NCI-H1417 treated with DMSO at 0.1 percent for 48 hours (cell line): ENCODE results near the gene CA9.

Source experiments
- DNase-seq: peaks from one replicate; lab custom pipeline; 2025; lab: John Stamatoyannopoulos, UW

CA9 gene

GRCh38 chr9:35691757-35692301 is 18.1 kb downstream of the CA9 start:
- DNase-seq, result no peak

DNA sequence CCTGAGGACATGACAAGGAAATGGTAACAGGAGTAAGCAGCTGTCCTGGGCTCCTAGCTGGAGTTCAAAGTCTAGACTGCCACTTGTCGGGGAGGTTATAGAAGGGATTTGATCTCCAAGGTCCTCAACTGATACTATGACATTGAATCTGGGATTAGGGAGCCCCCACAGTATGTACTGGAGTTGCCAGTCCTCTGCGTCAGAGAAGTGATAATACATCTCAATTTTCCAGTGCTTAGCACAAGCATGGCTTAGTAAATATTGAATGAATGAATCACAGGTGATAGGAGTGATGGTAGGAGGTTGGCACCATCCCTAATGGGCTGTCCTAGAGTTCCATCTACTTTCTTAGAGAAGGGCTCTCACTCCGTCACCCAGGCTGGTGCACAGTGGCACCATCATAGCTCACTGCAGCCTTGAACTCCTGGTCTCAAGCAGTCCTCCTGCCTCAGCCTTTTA is 22.2 kb downstream of the CA9 start:
- no peak for DNase-seq

- DNase-seq, result no peak
Measured at GRCh38 chr9:35696520-35697215, 22.9 kb downstream of the CA9 start.

- no peak for DNase-seq
Measured at GRCh38 chr9:35697486-35697885, 23.8 kb downstream of the CA9 start.

- DNase-seq, result no peak
Measured at GRCh38 chr9:35698231-35698630, 24.5 kb downstream of the CA9 start.

DNA sequence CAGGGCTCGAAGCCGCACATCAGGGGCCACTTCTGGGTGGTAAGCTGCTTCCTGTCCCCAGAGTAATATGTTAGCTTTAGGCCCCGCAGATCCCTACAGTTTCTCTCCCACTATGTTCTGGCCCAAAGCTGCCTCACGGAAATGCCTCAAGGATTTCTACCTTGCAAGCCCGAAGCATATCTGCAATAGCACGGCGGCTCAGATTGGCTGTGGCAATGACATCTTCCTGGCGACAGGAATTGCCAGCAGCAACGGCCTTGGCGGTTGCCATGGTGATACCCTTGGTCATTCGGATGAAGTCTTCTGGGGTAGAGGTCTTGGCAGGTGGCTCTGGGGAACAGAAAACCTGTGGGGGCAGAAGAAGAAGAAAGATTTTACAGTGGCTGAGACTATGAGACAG is 26.3 kb downstream of the CA9 start:
- no peak for DNase-seq

DNA sequence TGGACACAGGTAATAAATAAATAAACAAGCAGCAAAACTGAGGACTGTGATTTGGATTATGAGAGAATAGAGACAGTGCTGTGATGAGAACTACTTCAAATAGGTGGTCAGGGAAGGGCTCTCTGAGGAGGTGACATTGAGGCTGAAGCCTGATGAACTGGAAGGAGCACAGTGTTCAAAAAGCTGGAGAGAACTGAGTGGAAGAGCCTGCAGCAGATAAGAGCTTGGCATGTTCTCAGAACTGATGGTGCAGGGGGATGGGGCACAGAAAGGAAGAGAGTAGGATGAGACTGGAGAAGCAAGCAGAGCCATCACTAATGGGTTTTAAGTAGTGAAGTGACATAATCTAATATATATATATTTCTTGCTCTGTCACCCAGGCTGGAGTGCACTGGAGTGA is 27.2 kb downstream of the CA9 start:
- no peak for DNase-seq

DNA sequence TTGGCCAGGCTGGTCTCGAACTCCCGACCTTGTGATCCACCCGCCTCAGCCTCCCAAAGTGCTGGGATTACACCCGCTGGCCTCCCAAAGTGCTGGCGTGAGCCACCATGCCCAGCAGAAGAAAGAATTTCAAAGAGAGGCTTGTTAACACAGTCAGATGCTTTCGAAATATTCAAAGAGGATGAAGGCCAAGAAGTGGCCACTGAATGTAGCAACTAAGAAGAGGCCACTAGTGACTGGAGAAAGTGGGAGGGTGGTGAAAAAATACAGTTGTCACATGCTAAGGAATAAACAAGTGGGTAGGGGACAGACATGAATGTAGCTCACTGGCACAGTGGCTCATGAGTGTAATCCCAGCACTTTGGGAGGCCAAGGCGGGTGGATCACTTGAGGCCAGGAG is 29.0 kb downstream of the CA9 start:
- DNase-seq, result no peak

DNA sequence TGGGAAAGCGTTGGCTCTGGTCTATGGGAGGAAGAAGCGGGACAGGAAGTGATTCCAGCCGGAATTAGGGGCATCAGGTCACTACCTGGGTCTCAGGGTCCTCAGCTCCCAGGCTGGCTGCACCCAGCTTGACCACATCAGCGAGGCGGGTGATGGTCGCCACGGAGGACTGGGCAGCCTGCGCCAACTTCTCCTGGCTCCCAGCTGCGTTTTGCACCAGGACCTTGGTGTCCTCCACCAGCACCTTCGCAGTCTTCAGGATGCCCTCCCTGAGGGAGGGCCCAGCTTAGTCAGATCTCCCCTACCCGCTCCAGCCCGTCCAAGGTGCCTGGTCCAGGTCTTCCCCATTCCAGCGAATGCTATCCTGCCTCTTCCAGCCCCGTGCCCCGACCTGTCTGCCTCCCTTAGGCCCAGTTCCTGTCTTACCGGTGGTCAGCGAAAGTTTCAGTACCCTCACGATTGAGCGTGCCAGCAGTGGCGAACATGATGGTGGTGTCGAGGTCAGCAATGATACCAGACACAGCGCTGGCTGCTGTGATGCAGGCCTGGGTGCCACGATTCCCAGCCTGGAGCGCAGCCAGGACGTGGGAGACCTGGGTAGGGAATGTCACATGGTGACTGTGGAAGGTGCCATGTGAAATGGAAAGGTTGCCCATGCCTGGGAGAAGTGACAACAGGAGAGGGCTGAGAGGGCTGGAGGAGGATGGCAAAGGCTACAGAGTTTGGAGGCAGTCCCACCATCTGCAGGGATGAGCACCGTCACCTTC is 30.4 kb downstream of the CA9 start:
- DNase-seq, result no peak

- DNase-seq, result no peak
Measured at GRCh38 chr9:35705372-35705771, 31.6 kb downstream of the CA9 start.

- DNase-seq, result no peak
Measured at GRCh38 chr9:35705836-35706430, 32.2 kb downstream of the CA9 start.

DNA sequence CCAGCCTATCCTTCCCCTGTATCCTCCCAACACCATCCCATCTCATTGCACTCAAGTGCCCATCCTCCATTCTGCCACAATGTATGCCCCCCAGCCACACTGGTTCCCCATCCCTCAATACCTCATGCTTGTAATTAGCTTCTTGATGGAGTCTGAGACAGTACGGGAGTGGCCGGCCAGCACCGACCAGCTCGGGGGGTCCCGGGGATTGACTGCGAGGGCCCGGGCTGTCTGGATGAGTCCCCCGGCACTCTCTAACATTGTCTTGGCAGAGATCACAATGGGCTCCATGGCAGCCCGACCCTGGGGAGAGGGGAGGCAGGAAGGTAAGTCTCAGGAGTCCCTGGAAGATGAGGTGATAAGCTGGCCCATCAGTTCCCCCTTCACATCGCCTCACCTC is 33.2 kb downstream of the CA9 start:
- DNase-seq, result no peak

DNA sequence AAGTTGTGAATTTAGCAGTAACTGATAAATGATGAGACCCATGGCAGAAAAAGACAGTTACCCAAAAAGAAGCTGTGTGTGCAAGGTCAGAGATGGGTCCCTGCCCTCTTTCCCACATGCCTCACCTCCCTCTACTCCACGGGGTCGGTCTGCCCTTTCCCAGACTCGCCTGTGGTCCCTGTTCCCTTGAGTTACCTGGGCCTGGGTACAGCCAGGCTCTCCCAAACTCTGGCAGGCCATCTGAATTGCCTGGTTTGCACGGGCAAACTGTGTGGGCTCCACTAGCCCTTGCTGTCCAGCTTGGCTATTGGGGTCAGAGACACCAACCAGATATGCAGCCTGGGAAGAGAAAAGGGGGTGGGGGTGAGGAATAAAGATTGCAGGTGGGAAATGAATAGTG is 34.4 kb downstream of the CA9 start:
- DNase-seq, result no peak

- no peak for DNase-seq
Measured at GRCh38 chr9:35710818-35711500, 37.2 kb downstream of the CA9 start.

- DNase-seq, result no peak
Measured at GRCh38 chr9:35711501-35712428, 38.0 kb downstream of the CA9 start.

GRCh38 chr9:35712762-35713400 is 39.2 kb downstream of the CA9 start:
- DNase-seq, result no peak

DNA sequence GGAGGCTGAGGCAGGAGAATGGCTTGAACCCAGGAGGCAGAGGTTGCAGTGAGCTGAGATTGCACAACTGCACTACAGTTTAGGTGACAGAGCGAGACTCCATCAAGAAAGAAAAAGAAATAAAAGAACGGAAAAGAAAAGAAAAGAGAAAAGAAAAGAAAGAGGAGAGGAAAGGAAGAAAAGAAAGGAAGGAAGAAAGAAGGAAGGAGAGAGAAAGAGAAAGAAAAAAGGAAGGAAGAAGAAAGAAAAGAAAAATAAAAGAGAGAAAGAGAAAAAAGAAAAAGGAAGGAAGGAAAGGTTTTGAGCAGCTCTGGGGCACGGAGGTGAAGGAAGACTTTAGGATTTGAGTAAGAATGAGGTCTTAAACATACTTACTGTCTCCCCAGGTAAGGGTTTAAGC is 39.9 kb downstream of the CA9 start:
- DNase-seq, result no peak

- no peak for DNase-seq
Measured at GRCh38 chr9:35714123-35714522, 40.4 kb downstream of the CA9 start.

DNA sequence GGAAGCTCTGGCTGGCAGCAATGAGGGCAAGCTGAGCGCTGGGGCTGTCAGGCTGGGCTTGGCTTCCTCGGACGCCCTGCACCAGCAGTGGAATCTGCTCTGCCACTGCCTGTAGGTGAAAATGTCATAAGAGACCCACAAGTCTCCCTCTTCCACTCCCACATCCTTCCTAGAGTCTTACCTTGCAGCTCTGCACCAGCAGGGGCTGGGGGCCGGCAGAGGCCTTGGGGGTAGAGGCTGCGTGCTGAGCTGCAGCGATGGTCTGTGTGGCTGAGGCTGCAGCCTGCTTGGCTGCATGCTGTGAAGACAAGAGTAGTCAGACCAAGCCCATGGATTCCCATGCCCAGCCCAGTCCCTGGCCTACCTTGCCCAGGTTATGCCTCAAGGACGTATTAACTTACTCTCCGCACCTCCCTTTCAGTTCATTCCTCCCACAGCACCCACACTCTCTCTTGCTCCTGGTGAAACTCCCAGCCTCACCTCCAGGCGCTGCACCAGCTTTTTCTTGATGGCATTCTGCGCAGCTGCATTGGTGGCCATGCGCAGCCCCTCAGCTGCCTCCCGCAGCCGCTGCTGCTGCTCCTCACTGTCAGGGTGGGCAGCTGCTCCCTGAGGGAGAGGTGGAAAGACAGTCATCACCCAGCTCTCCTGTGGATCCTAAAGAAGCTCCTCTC is 41.0 kb downstream of the CA9 start:
- no peak for DNase-seq

GRCh38 chr9:35716230-35716629 is 42.5 kb downstream of the CA9 start:
- DNase-seq, result no peak
